D721Med (cell line): ENCODE measurements around the gene GRIK4.
"Not testable (repeated sequence)": the region's sequence is repeated elsewhere in the genome, so short reads cannot be mapped to it uniquely, and the experiment has no call there.

Source experiments
- DNase-seq: peaks from one replicate; pipeline ENCODE4 v3.0.0; 2011; ENCODE audit warnings: low spot score; ENCODE audit not compliant: insufficient read length
- FAIRE-seq: peaks from 2 replicates; lab custom pipeline; 2011; peaks lifted over from hg19 to GRCh38; lab: Jason Lieb, UNC
- TF ChIP-seq, protein P1 (sequence below): IDR thresholded peaks from 2 replicates; pipeline ENCODE4 v1.5.1; 2012; ENCODE audit warnings: mild to moderate bottlenecking, control low read depth; ENCODE audit not compliant: insufficient read depth; ENCODE audit errors: missing control alignments

GRIK4 gene

DNA sequence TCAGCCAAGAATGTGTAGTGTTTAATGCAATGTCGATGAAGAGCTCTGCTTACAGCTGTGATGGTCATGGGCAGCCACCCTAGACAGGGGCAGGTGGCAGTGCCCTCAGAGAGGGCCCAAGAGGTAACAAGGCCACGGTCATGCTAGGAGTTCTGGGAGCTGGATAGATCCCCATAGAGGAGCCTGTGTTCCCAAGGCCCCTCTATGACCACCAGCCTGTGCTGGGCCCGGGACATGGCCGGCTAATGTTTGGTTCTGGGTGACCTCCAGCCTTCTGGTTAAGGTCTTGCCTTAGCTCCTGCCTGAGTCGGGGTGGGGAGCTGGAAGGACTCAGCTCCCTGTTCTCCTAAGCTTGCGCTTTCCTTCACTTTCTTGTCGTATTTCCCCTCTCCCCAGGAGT is 65.1 kb downstream of the GRIK4 start:
- FAIRE-seq (no peak), DNase-seq (no peak)
- TF ChIP-seq, protein P1, sequence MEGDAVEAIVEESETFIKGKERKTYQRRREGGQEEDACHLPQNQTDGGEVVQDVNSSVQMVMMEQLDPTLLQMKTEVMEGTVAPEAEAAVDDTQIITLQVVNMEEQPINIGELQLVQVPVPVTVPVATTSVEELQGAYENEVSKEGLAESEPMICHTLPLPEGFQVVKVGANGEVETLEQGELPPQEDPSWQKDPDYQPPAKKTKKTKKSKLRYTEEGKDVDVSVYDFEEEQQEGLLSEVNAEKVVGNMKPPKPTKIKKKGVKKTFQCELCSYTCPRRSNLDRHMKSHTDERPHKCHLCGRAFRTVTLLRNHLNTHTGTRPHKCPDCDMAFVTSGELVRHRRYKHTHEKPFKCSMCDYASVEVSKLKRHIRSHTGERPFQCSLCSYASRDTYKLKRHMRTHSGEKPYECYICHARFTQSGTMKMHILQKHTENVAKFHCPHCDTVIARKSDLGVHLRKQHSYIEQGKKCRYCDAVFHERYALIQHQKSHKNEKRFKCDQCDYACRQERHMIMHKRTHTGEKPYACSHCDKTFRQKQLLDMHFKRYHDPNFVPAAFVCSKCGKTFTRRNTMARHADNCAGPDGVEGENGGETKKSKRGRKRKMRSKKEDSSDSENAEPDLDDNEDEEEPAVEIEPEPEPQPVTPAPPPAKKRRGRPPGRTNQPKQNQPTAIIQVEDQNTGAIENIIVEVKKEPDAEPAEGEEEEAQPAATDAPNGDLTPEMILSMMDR = no peak

DNA sequence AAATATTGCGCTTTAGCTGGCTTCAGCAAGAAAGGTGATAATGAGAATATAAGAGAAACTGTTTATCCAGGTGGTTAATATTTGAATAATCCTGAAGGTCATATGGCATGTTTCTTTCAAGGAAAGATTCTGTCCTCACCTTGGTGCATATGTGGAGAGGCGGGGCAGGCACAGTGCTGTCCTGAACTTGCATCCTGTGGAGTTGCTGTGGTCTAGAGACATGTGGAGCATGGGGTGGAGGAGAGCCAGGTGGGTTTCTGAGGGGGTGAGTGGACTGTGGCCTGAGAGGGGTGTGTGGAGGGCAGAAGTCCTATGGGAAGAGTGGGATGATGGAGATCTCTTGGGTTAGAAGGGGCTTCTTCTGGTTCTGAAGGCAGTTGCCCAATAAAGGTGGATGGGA is 65.5 kb downstream of the GRIK4 start:
- DNase-seq (no peak), FAIRE-seq (no peak)
- TF ChIP-seq, protein P1 = no peak

DNA sequence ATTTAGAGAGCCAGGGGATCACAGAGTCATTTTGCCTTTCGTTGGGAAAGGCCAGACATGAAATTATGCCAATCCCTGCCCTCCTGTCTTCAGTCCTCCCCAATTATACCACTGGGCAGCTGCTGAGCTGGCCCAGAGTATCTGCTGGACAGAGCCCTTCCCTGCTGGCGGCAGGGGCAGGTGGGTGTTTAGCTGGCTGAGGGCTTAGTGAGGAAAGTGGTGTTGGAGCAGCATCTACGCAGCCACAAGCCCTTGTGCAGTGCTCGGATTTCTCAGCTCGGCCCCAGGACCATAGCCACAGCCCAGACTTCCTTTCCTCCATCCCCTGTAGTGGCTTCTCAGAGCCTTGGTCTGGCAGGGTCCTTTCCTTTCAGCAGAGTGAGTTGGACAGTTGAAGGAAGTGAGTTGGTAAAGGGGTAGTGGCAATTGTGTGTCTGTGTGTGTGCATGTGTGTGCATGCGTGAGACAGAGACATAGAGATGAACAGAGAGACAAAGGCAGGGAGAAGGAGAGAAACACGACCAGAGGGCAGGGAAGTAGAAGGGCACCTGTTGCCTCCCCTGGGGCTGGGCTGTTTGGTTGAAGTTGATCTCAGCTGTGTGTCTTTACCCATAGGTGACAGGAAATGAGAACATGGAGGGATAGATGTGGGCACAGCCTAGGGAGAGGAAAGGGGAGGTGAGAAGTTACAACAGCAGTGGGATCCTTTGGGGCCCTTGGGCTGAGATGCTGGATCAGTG is 66.2 kb downstream of the GRIK4 start:
- TF ChIP-seq, protein P1 = no peak
- DNase-seq (no peak), FAIRE-seq (no peak)

DNA sequence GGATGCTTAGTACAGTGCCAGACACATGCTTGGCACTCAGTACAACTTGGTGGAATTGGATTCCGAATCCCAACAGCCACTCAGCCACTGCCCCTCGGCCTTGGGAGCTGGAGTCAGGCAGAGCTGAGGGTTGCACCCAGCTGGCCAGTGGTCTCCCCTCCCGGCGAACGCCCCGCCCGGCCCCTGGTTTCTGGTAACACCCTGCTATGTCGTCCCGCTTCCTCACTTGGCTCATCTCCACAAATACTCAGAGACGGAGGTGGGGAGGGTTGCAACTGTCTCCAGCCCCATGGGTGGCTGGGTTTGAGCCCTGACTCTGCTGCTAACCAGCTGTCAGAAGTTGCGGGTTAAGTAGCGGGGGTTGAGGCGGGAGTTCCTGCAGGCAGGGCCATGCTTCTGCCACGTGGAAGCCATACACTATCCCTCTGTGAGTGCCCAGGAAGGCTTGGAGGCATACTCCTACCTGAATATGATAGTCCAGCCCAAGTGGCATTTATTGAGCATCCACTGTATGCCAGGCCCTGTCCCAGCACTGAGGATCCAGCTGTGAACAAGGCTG is 67.1 kb downstream of the GRIK4 start:
- FAIRE-seq (no peak), DNase-seq (no peak)

DNA sequence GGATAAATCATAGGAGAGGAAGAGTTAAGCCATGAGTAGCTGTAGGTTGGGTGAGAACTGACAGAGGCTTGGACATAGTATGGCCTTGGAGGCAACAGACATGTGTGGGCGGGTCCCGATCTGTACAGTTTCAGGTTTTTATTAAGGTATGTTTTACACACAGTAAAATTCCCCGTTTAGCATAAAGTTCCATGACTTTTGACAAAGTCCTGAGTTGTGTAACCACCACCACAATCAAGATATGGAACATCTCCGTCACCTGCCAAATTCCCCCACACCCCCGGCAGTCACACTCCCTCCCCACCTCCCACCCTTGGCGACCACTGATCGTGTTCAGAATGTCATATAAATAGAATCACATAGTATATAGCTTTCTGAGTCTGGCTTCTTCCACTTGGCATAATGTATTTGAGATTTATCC is 68.1 kb downstream of the GRIK4 start:
- DNase-seq = no peak
- FAIRE-seq = no peak
- TF ChIP-seq, protein P1 = no peak

More for the DNA sequence above, 67.1 kb downstream of the GRIK4 start:
- TF ChIP-seq, protein P1 = no peak

DNA sequence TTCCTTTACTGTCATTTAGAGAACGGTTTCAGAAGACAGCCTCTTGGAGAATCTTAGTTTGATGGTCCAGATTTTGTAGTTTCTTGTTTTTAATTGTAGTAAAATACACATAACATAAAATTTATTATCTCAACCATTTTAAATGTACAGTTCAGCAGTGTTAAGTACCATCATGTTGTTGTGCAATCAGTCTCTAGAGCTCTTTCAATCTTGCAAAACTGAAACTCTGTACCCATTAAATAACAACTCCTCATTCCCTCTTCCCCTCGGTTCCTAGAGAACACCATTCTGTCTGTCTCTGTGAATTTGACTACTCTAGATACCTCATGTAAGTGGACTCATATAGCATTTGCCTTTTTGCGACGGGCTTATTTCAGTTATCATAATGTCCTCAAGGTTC is 69.8 kb downstream of the GRIK4 start:
- no peak for DNase-seq
- no peak for FAIRE-seq
- TF ChIP-seq, protein P1 = no peak

DNA sequence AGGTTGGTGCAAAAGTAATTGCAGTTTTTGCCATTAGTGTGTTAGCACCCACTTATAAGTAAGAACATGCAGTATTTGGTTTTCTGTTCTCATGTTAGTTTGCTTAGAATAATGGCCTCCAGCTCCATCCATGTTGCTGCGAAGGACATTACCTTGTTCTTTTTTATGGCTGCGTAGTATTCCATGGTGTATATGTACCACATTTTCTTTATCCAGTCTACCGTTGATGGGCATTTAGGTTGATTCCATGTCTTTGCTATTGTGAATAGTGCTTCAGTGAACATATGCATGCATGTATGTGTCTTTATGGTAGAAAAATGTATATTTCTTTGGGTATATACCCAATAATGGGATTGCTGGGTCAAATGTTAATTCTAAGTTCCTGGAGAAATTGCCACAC is 71.0 kb downstream of the GRIK4 start:
- not testable (repeated sequence) for DNase-seq, FAIRE-seq

DNA sequence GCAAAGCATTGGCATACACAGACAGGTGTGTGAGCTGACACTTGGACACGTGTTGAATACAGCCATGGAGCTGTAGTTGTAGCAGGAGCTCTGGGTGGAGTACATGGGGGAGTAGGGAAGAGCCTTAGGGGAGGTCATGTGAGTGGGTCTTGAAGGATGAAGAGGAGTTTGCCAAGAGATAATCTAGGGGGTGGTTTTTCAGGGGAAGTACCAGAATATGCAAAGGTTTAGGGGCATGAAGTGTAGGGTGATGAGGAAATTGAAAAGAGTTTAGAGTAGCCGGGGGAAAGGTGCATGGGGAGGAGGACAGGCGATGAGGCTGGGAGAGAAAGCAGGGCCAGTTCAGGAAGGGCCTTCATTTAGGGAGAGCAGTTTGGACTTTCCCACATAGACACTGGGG is 74.5 kb downstream of the GRIK4 start:
- TF ChIP-seq, protein P1 = no peak
- no peak for DNase-seq
- no peak for FAIRE-seq
